GM23338 (cell line): Measurements from ENCODE around the gene CNIH3. TPM values are rescaled to one million over a fixed set of nuclear protein-coding genes. Genes with fewer than 3 reads are reported as not detected.

Experiments used
- ATAC-seq: fragments of 200-7000 bp; cut with Tn5 transposase; 3 replicates; pipeline ENCODE4 v1.9.1; 2020
- DNase-seq: peaks from one replicate; pipeline ENCODE4 v3.0.0-alpha.2; 2015; ENCODE audit warnings: low spot score
- H2AFZ ChIP-seq: fragments of 200-600 bp; sonication (generic); 2 replicates; pipeline ENCODE4 v1.8.0; 2016; ENCODE audit warnings: antibody characterized with exemption, mild to moderate bottlenecking, moderate library complexity
- H3F3A ChIP-seq: fragments of 200-600 bp; sonication (generic); replicated peaks from 2 replicates; pipeline ENCODE4 v1.8.0; 2017; ENCODE audit warnings: antibody characterized with exemption, mixed run types, low read depth
- H3K27ac ChIP-seq: fragments of 200-600 bp; sonication (generic); 2 replicates; pipeline ENCODE4 v1.6.1; 2016; ENCODE audit warnings: low read depth
- H3K27me3 ChIP-seq: fragments of 200-600 bp; sonication (generic); 2 replicates; pipeline ENCODE4 v1.8.0; 2016; ENCODE audit warnings: mild to moderate bottlenecking, mixed run types, moderate library complexity; ENCODE audit not compliant: insufficient read depth
- H3K36me3 ChIP-seq: fragments of 200-600 bp; sonication (generic); 2 replicates; pipeline ENCODE4 v1.8.0; 2016; ENCODE audit warnings: mild to moderate bottlenecking; ENCODE audit not compliant: insufficient read depth
- H3K4me1 ChIP-seq: fragments of 200-600 bp; sonication (generic); 2 replicates; pipeline ENCODE4 v1.8.0; 2016; ENCODE audit warnings: mild to moderate bottlenecking, moderate library complexity; ENCODE audit not compliant: insufficient read depth
- H3K4me2 ChIP-seq: fragments of 200-600 bp; sonication (generic); 2 replicates; pipeline ENCODE4 v1.7.1; 2017; ENCODE audit warnings: mixed run types
- H3K4me3 ChIP-seq: fragments of 200-600 bp; sonication (generic); 2 replicates; pipeline ENCODE4 v1.6.1; 2016; ENCODE audit warnings: mixed run types
- H3K79me2 ChIP-seq: fragments of 200-600 bp; sonication (generic); replicated peaks from 2 replicates; pipeline ENCODE4 v1.8.0; 2017; ENCODE audit warnings: mild to moderate bottlenecking; ENCODE audit not compliant: insufficient read depth
- H3K9me2 ChIP-seq: fragments of 200-600 bp; sonication (generic); 2 replicates; pipeline ENCODE4 v1.8.0; 2017; ENCODE audit not compliant: insufficient read depth
- H4K20me1 ChIP-seq: fragments of 200-600 bp; sonication (generic); replicated peaks from 2 replicates; pipeline ENCODE4 v1.8.0; 2017; ENCODE audit warnings: mild to moderate bottlenecking; ENCODE audit not compliant: insufficient read depth
- H3K27ac Mint-ChIP-seq: 2 replicates; pipeline ENCODE4 v1.8.0; 2020; ENCODE audit warnings: inconsistent platforms, mild to moderate bottlenecking, moderate library complexity, mixed read lengths
- H3K27me3 Mint-ChIP-seq: 3 replicates; pipeline ENCODE4 v1.8.0; 2022; ENCODE audit warnings: low read depth, mild to moderate bottlenecking, moderate library complexity, mixed read lengths, inconsistent platforms; ENCODE audit not compliant: insufficient read depth, poor library complexity
- H3K36me3 Mint-ChIP-seq: 3 replicates; pipeline ENCODE4 v1.8.0; 2021; ENCODE audit warnings: low read depth, mild to moderate bottlenecking, inconsistent platforms, moderate library complexity, mixed read lengths
- H3K4me1 Mint-ChIP-seq: 3 replicates; pipeline ENCODE4 v1.8.0; 2020; ENCODE audit warnings: mild to moderate bottlenecking, inconsistent platforms, mixed read lengths
- H3K4me3 Mint-ChIP-seq: 3 replicates; pipeline ENCODE4 v1.8.0; 2021; ENCODE audit warnings: moderate library complexity, mild to moderate bottlenecking, inconsistent platforms, mixed read lengths
- H3K9me3 Mint-ChIP-seq: 3 replicates; pipeline ENCODE4 v1.8.0; 2020; ENCODE audit warnings: moderate library complexity, mild to moderate bottlenecking, inconsistent platforms, mixed read lengths
- POLR2AphosphoS5 ChIP-seq: IDR thresholded peaks from 2 replicates; pipeline ENCODE4 v1.6.1; 2016; ENCODE audit warnings: antibody characterized with exemption, low read depth
- polyA plus RNA-seq: library from polyadenylated mRNA; unstranded; fragments of >200 nt; fragmentation: Nextera tagmentation; extraction: Ambion mirVana; gene quantifications from 2 replicates; pipeline ENCODE4 v1.2.1, GENCODE V29; 2016
- total RNA-seq: library from RNA; depleted of rRNA; stranded (reverse); fragments of >200 nt; shearing (Covaris generic); gene quantifications from 2 replicates; pipeline ENCODE4 v1.2.3, GENCODE V29; 2014
- TF ChIP-seq, protein P1 (sequence below): fragments of 250-450 bp; sonication (Bioruptor Pico); IDR thresholded peaks from 2 replicates; pipeline ENCODE4 v1.5.0; 2020; ENCODE audit warnings: mild to moderate bottlenecking, moderate library complexity
- TF ChIP-seq, protein P2 (sequence below): IDR thresholded peaks from one replicate; pipeline ENCODE4 v1.6.1; 2018; ENCODE audit warnings: antibody characterized with exemption; ENCODE audit not compliant: unreplicated experiment

Gene CNIH3
- total and polyA plus RNA-seq, 2 experiments from 2014 or later = 3.6 to 5.1 TPM

DNA sequence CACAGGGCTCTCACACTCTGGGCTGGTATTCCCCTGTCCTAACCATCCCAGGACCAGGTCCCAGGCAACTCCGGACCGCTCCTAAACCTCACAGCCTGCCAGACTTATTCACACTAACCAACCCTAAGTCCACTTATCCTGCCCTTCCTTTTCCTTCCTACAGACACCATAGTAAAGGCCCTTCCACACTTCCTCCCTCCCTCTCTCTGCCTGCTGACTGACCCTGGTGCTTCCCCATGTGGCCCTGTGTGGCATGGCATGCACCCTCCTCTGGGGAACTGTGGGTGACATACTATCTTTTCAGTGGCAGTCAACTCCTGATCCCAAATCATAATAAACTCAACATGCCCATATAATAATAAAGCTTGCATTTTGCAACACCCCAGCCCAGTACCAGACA lies 158.3 kb downstream of the CNIH3 start (continued):
- TF ChIP-seq, protein P1, sequence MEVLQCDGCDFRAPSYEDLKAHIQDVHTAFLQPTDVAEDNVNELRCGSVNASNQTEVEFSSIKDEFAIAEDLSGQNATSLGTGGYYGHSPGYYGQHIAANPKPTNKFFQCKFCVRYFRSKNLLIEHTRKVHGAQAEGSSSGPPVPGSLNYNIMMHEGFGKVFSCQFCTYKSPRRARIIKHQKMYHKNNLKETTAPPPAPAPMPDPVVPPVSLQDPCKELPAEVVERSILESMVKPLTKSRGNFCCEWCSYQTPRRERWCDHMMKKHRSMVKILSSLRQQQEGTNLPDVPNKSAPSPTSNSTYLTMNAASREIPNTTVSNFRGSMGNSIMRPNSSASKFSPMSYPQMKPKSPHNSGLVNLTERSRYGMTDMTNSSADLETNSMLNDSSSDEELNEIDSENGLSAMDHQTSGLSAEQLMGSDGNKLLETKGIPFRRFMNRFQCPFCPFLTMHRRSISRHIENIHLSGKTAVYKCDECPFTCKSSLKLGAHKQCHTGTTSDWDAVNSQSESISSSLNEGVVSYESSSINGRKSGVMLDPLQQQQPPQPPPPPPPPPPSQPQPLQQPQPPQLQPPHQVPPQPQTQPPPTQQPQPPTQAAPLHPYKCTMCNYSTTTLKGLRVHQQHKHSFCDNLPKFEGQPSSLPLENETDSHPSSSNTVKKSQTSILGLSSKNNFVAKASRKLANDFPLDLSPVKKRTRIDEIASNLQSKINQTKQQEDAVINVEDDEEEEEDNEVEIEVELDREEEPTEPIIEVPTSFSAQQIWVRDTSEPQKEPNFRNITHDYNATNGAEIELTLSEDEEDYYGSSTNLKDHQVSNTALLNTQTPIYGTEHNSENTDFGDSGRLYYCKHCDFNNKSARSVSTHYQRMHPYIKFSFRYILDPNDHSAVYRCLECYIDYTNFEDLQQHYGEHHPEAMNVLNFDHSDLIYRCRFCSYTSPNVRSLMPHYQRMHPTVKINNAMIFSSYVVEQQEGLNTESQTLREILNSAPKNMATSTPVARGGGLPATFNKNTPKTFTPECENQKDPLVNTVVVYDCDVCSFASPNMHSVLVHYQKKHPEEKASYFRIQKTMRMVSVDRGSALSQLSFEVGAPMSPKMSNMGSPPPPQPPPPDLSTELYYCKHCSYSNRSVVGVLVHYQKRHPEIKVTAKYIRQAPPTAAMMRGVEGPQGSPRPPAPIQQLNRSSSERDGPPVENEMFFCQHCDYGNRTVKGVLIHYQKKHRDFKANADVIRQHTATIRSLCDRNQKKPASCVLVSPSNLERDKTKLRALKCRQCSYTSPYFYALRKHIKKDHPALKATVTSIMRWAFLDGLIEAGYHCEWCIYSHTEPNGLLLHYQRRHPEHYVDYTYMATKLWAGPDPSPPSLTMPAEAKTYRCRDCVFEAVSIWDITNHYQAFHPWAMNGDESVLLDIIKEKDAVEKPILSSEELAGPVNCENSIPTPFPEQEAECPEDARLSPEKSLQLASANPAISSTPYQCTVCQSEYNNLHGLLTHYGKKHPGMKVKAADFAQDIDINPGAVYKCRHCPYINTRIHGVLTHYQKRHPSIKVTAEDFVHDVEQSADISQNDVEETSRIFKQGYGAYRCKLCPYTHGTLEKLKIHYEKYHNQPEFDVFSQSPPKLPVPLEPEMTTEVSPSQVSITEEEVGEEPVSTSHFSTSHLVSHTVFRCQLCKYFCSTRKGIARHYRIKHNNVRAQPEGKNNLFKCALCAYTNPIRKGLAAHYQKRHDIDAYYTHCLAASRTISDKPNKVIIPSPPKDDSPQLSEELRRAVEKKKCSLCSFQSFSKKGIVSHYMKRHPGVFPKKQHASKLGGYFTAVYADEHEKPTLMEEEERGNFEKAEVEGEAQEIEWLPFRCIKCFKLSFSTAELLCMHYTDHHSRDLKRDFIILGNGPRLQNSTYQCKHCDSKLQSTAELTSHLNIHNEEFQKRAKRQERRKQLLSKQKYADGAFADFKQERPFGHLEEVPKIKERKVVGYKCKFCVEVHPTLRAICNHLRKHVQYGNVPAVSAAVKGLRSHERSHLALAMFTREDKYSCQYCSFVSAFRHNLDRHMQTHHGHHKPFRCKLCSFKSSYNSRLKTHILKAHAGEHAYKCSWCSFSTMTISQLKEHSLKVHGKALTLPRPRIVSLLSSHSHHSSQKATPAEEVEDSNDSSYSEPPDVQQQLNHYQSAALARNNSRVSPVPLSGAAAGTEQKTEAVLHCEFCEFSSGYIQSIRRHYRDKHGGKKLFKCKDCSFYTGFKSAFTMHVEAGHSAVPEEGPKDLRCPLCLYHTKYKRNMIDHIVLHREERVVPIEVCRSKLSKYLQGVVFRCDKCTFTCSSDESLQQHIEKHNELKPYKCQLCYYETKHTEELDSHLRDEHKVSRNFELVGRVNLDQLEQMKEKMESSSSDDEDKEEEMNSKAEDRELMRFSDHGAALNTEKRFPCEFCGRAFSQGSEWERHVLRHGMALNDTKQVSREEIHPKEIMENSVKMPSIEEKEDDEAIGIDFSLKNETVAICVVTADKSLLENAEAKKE (CRISPR knock-in tag) = no peak

DNA sequence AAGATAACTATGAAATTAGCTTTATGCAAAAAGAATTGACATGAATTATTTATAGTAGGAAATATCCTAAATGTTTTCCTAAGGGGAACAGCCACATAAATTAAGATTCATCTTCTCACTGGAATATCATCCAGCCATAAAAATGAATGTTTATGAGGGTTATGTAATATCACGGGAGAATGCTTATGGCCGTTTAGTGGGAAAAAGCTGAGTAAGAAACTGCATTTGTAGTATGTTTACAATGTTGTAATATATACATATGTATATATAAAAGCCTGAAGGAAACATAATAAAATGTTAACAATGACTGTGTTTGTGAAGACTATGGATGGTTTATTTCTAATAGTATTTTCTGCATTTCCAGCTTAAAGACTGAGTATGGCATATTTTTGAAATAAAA lies 161.1 kb downstream of the CNIH3 start:
- H3K27ac ChIP-seq = no peak overlapping the region
- H3F3A ChIP-seq = no peaks in the 10 kb centered on the region; the same call in 1 of the 2 replicates
- H3K36me3 ChIP-seq = no peaks in the 10 kb centered on the region
- no peak for DNase-seq
- TF ChIP-seq POLR2AphosphoS5 = no peak
- TF ChIP-seq, protein P2, sequence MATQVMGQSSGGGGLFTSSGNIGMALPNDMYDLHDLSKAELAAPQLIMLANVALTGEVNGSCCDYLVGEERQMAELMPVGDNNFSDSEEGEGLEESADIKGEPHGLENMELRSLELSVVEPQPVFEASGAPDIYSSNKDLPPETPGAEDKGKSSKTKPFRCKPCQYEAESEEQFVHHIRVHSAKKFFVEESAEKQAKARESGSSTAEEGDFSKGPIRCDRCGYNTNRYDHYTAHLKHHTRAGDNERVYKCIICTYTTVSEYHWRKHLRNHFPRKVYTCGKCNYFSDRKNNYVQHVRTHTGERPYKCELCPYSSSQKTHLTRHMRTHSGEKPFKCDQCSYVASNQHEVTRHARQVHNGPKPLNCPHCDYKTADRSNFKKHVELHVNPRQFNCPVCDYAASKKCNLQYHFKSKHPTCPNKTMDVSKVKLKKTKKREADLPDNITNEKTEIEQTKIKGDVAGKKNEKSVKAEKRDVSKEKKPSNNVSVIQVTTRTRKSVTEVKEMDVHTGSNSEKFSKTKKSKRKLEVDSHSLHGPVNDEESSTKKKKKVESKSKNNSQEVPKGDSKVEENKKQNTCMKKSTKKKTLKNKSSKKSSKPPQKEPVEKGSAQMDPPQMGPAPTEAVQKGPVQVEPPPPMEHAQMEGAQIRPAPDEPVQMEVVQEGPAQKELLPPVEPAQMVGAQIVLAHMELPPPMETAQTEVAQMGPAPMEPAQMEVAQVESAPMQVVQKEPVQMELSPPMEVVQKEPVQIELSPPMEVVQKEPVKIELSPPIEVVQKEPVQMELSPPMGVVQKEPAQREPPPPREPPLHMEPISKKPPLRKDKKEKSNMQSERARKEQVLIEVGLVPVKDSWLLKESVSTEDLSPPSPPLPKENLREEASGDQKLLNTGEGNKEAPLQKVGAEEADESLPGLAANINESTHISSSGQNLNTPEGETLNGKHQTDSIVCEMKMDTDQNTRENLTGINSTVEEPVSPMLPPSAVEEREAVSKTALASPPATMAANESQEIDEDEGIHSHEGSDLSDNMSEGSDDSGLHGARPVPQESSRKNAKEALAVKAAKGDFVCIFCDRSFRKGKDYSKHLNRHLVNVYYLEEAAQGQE = no peak
- no peak overlapping the region for H3K4me3 ChIP-seq
- Mint-ChIP-seq H3K4me1 (peaks cover 37% of the 10 kb centered on the region), H3K9me3 (no peaks in the 10 kb centered on the region; the same call in 2 of the 3 replicates), H3K36me3 (no peaks in the 10 kb centered on the region), H3K27me3 (no peaks in the 10 kb centered on the region), H3K4me3 (no peak overlapping the region), H3K27ac (no peak overlapping the region)
- no peak overlapping the region for H2AFZ ChIP-seq
- H3K79me2 ChIP-seq = no peaks in the 10 kb centered on the region
- H3K4me1 ChIP-seq = peaks cover 30% of the 10 kb centered on the region
- no peak for ATAC-seq
- H3K4me2 ChIP-seq = no peak overlapping the region
- H3K27me3 ChIP-seq = peaks cover 8% of the 10 kb centered on the region; the same call in 1 of the 2 replicates
- no peaks in the 10 kb centered on the region for H4K20me1 ChIP-seq
- H3K9me2 ChIP-seq = peaks cover 5% of the 10 kb centered on the region
